Measurements from ENCODE around the gene ANKRD23.

- TF ChIP-seq CTCF (IDR thresholded peaks at IDR 0.05; ENCODE audit: low read depth, low read length) (no peak), EZH2phosphoT487 (IDR thresholded peaks at IDR 0.05; ENCODE audit: low read depth) (no peak)
Observed at GRCh38 chr2:96883306-96883705, 39.5 kb upstream of the ANKRD23 start.
